Measurements from ENCODE around the gene PPP2R5E.

The PPP2R5E gene

GRCh38 chr14:63326840-63327239 lies 216.3 kb downstream of the PPP2R5E start:
- TF ChIP-seq, protein P1, sequence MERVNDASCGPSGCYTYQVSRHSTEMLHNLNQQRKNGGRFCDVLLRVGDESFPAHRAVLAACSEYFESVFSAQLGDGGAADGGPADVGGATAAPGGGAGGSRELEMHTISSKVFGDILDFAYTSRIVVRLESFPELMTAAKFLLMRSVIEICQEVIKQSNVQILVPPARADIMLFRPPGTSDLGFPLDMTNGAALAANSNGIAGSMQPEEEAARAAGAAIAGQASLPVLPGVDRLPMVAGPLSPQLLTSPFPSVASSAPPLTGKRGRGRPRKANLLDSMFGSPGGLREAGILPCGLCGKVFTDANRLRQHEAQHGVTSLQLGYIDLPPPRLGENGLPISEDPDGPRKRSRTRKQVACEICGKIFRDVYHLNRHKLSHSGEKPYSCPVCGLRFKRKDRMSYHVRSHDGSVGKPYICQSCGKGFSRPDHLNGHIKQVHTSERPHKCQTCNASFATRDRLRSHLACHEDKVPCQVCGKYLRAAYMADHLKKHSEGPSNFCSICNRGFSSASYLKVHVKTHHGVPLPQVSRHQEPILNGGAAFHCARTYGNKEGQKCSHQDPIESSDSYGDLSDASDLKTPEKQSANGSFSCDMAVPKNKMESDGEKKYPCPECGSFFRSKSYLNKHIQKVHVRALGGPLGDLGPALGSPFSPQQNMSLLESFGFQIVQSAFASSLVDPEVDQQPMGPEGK (CRISPR knock-in tag; IDR thresholded peaks at IDR 0.05; ENCODE audit: borderline replicate concordance): no peak
- TF ChIP-seq CSRNP3 (CRISPR knock-in tag; IDR thresholded peaks at IDR 0.05) (no peak), ZFP3 (CRISPR knock-in tag; IDR thresholded peaks at IDR 0.05) (no peak)
- no peak for ATAC-seq

- no peak for ATAC-seq
Measured at GRCh38 chr14:63322897-63323573, 220.1 kb downstream of the PPP2R5E start.

DNA sequence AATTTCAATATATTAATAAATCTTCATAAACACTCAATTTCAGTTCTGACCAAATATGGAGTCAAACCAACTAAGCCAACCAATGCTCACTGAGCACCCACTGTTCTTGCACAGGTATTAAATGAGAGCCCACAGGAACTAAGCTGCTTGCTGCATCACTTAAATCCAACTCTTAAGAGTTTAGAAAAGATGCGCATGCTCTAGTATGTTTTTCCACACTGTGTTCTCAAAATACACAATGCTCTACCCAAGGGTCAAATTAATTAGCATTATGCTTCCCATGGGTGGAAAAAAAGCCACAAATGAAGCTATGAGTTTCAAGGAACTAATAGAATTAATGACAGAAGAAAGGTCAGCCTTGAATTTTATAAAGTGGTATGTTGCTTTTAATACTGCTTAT lies 220.7 kb downstream of the PPP2R5E start:
- TF ChIP-seq ZFP30 (CRISPR knock-in tag; IDR thresholded peaks at IDR 0.05) (no peak), GLIS3 (CRISPR knock-in tag; IDR thresholded peaks at IDR 0.05) (no peak), ZNF8 (CRISPR knock-in tag; IDR thresholded peaks at IDR 0.05) (no peak), SNAI2 (CRISPR knock-in tag; IDR thresholded peaks at IDR 0.05) (no peak), CSRNP3 (CRISPR knock-in tag; IDR thresholded peaks at IDR 0.05) (no peak), ZFP3 (CRISPR knock-in tag; IDR thresholded peaks at IDR 0.05) (no peak)
- TF ChIP-seq, protein P2, sequence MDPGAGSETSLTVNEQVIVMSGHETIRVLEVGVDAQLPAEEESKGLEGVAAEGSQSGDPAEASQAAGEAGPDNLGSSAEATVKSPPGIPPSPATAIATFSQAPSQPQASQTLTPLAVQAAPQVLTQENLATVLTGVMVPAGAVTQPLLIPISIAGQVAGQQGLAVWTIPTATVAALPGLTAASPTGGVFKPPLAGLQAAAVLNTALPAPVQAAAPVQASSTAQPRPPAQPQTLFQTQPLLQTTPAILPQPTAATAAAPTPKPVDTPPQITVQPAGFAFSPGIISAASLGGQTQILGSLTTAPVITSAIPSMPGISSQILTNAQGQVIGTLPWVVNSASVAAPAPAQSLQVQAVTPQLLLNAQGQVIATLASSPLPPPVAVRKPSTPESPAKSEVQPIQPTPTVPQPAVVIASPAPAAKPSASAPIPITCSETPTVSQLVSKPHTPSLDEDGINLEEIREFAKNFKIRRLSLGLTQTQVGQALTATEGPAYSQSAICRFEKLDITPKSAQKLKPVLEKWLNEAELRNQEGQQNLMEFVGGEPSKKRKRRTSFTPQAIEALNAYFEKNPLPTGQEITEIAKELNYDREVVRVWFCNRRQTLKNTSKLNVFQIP (CRISPR knock-in tag; IDR thresholded peaks at IDR 0.05; ENCODE audit: borderline replicate concordance, low read depth): no peak
- TF ChIP-seq, protein P3, sequence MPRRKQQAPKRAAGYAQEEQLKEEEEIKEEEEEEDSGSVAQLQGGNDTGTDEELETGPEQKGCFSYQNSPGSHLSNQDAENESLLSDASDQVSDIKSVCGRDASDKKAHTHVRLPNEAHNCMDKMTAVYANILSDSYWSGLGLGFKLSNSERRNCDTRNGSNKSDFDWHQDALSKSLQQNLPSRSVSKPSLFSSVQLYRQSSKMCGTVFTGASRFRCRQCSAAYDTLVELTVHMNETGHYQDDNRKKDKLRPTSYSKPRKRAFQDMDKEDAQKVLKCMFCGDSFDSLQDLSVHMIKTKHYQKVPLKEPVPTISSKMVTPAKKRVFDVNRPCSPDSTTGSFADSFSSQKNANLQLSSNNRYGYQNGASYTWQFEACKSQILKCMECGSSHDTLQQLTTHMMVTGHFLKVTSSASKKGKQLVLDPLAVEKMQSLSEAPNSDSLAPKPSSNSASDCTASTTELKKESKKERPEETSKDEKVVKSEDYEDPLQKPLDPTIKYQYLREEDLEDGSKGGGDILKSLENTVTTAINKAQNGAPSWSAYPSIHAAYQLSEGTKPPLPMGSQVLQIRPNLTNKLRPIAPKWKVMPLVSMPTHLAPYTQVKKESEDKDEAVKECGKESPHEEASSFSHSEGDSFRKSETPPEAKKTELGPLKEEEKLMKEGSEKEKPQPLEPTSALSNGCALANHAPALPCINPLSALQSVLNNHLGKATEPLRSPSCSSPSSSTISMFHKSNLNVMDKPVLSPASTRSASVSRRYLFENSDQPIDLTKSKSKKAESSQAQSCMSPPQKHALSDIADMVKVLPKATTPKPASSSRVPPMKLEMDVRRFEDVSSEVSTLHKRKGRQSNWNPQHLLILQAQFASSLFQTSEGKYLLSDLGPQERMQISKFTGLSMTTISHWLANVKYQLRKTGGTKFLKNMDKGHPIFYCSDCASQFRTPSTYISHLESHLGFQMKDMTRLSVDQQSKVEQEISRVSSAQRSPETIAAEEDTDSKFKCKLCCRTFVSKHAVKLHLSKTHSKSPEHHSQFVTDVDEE (CRISPR knock-in tag; IDR thresholded peaks at IDR 0.05): no peak
- TF ChIP-seq, protein P1 (CRISPR knock-in tag; IDR thresholded peaks at IDR 0.05; ENCODE audit: borderline replicate concordance): no peak
- no peak for ATAC-seq

More at GRCh38 chr14:63322897-63323573, 220.1 kb downstream of the PPP2R5E start:
- TF ChIP-seq ZNF565 (CRISPR knock-in tag; conservative IDR thresholded peaks at IDR 0.05; ENCODE audit: low read depth) (no peak), ZNF8 (CRISPR knock-in tag; IDR thresholded peaks at IDR 0.05) (no peak), GLIS3 (CRISPR knock-in tag; IDR thresholded peaks at IDR 0.05) (no peak), ARNTL (CRISPR knock-in tag; IDR thresholded peaks at IDR 0.05; ENCODE audit: borderline replicate concordance, low read depth) (no peak), SNAI2 (CRISPR knock-in tag; IDR thresholded peaks at IDR 0.05) (no peak), TCF4 (CRISPR knock-in tag; IDR thresholded peaks at IDR 0.05; ENCODE audit: borderline replicate concordance) (no peak), OSR1 (CRISPR knock-in tag; IDR thresholded peaks at IDR 0.05) (no peak), ISL1 (CRISPR knock-in tag; IDR thresholded peaks at IDR 0.05) (no peak), ZFP30 (CRISPR knock-in tag; IDR thresholded peaks at IDR 0.05) (no peak), RARB (CRISPR knock-in tag; IDR thresholded peaks at IDR 0.05) (no peak), CSDC2 (CRISPR knock-in tag; IDR thresholded peaks at IDR 0.05) (no peak), ZFP3 (CRISPR knock-in tag; IDR thresholded peaks at IDR 0.05) (no peak), ZC3H10 (CRISPR knock-in tag; IDR thresholded peaks at IDR 0.05) (no peak), ESRRG (CRISPR knock-in tag; IDR thresholded peaks at IDR 0.05) (no peak), TOX (CRISPR knock-in tag; IDR thresholded peaks at IDR 0.05; ENCODE audit: borderline replicate concordance) (no peak), ZNF70 (CRISPR knock-in tag; IDR thresholded peaks at IDR 0.05) (no peak), BACH2 (CRISPR knock-in tag; IDR thresholded peaks at IDR 0.05; ENCODE audit: borderline replicate concordance) (no peak)
- TF ChIP-seq, protein P4, sequence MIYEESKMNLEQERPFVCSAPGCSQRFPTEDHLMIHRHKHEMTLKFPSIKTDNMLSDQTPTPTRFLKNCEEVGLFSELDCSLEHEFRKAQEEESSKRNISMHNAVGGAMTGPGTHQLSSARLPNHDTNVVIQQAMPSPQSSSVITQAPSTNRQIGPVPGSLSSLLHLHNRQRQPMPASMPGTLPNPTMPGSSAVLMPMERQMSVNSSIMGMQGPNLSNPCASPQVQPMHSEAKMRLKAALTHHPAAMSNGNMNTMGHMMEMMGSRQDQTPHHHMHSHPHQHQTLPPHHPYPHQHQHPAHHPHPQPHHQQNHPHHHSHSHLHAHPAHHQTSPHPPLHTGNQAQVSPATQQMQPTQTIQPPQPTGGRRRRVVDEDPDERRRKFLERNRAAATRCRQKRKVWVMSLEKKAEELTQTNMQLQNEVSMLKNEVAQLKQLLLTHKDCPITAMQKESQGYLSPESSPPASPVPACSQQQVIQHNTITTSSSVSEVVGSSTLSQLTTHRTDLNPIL (CRISPR knock-in tag; IDR thresholded peaks at IDR 0.05; ENCODE audit: low read depth): no peak
- TF ChIP-seq, protein P1 (CRISPR knock-in tag; IDR thresholded peaks at IDR 0.05; ENCODE audit: borderline replicate concordance): no peak
- TF ChIP-seq, protein P2 (CRISPR knock-in tag; IDR thresholded peaks at IDR 0.05; ENCODE audit: borderline replicate concordance, low read depth): no peak
